IMR-90 (cell line): ENCODE data around the gene HPSE2. TPM values are rescaled to one million over a fixed set of nuclear protein-coding genes. Genes with fewer than 3 reads are reported as not detected.

Experiments
- ATAC-seq: fragments of 200-7000 bp; cut with Tn5 transposase; 2 replicates; pipeline ENCODE4 v1.9.1; 2020; ENCODE audit warnings: low read depth, mild to moderate bottlenecking, moderate library complexity
- BruUV-seq: library from RNA; stranded (reverse); fragments of 400-500 nt; replicated peaks from 2 replicates; lab custom pipeline; 2021; lab: Mats Ljungman, UMichigan
- CTCF ChIA-PET: fragments of 300-600 bp; formaldehyde crosslinking; extraction: SDS; loops from one replicate; lab custom pipeline; 2021; ENCODE audit warnings: antibody characterized with exemption; lab: Yijun Ruan, JAX
- POLR2A ChIA-PET: fragments of 300-600 bp; sonication (Branson Sonifier 250); formaldehyde crosslinking; loops from one replicate; lab custom pipeline; 2022; ENCODE audit warnings: antibody characterized with exemption; ENCODE audit not compliant: unreplicated experiment; lab: Charles Lee
- DNase-seq: peaks from one replicate; pipeline ENCODE4 v3.0.0; 2013
- H2AFZ ChIP-seq: replicated peaks from 2 replicates; pipeline ENCODE3; 2013; ENCODE audit warnings: low read length, mild to moderate bottlenecking; ENCODE audit not compliant: poor library complexity
- H2AK5ac ChIP-seq: 2 replicates; pipeline ENCODE4 v1.6.1; 2013; ENCODE audit warnings: low read depth, low read length, inconsistent platforms
- H2AK9ac ChIP-seq: replicated peaks from 2 replicates; pipeline ENCODE3; 2013; ENCODE audit warnings: mild to moderate bottlenecking, low read depth, low read length, moderate library complexity; ENCODE audit not compliant: poor library complexity
- H2BK120ac ChIP-seq: 2 replicates; pipeline ENCODE4 v1.6.1; 2013; ENCODE audit warnings: low read depth, low read length, inconsistent platforms
- H2BK15ac ChIP-seq: 3 replicates; pipeline ENCODE4 v1.6.1; 2013; ENCODE audit warnings: low read depth, low read length, inconsistent platforms
- H2BK20ac ChIP-seq: 2 replicates; pipeline ENCODE4 v1.6.1; 2013; ENCODE audit warnings: low read depth, mild to moderate bottlenecking, inconsistent platforms, low read length, moderate library complexity
- H2BK5ac ChIP-seq: 2 replicates; pipeline ENCODE4 v1.6.1; 2013; ENCODE audit warnings: mild to moderate bottlenecking, low read depth, low read length, inconsistent platforms; ENCODE audit not compliant: poor library complexity, severe bottlenecking
- H3K14ac ChIP-seq: replicated peaks from 2 replicates; pipeline ENCODE4 v1.6.1; 2013; ENCODE audit warnings: low read depth, low read length, inconsistent platforms
- H3K18ac ChIP-seq: 2 replicates; pipeline ENCODE4 v1.6.1; 2013; ENCODE audit warnings: low read depth, low read length, control low read depth
- H3K23ac ChIP-seq: 2 replicates; pipeline ENCODE4 v1.6.1; 2013; ENCODE audit warnings: low read depth, low read length, inconsistent platforms
- H3K27ac ChIP-seq: 2 replicates; pipeline ENCODE4 v1.5.1; 2013; ENCODE audit warnings: mild to moderate bottlenecking, control low read depth, low read length; ENCODE audit not compliant: insufficient read depth
- H3K27me3 ChIP-seq: 2 replicates; pipeline ENCODE4 v1.6.1; 2013; ENCODE audit warnings: low read length; ENCODE audit not compliant: control insufficient read depth, insufficient read depth
- H3K36me3 ChIP-seq: 2 replicates; pipeline ENCODE4 v1.6.1; 2013; ENCODE audit warnings: low read length, mixed read lengths; ENCODE audit not compliant: control insufficient read depth, insufficient read depth
- H3K4ac ChIP-seq: 2 replicates; pipeline ENCODE4 v1.6.1; 2013; ENCODE audit warnings: low read depth, low read length, inconsistent platforms
- H3K4me1 ChIP-seq: 2 replicates; pipeline ENCODE4 v1.6.1; 2013; ENCODE audit warnings: low read length, mixed read lengths; ENCODE audit not compliant: control insufficient read depth, insufficient read depth
- H3K4me2 ChIP-seq: 2 replicates; pipeline ENCODE4 v1.6.1; 2013; ENCODE audit warnings: low read depth, mild to moderate bottlenecking, control low read depth, low read length, moderate library complexity
- H3K4me3 ChIP-seq: 2 replicates; pipeline ENCODE4 v1.5.1; 2013; ENCODE audit warnings: low read depth, mild to moderate bottlenecking, control low read depth, low read length, moderate library complexity; ENCODE audit not compliant: insufficient read depth
- H3K56ac ChIP-seq: 2 replicates; pipeline ENCODE4 v1.6.1; 2013; ENCODE audit warnings: low read length, inconsistent platforms; ENCODE audit not compliant: insufficient read depth; ENCODE audit errors: extremely low read depth
- H3K79me1 ChIP-seq, 2 experiments: 2 replicates each; pipeline ENCODE4 v1.6.1; 2013; ENCODE audit warnings: low read length in 2 of 2, inconsistent platforms in 1 of 2, low read depth in 1 of 2
- H3K9ac ChIP-seq: 2 replicates; pipeline ENCODE4 v1.6.1; 2013; ENCODE audit warnings: low read depth, low read length, control low read depth
- H3K9me1 ChIP-seq: 2 replicates; pipeline ENCODE4 v1.6.1; 2013; ENCODE audit warnings: low read length, inconsistent platforms; ENCODE audit not compliant: insufficient read depth
- H3K9me3 ChIP-seq: 2 replicates; pipeline ENCODE4 v1.6.1; 2013; ENCODE audit warnings: low read length; ENCODE audit not compliant: control insufficient read depth, insufficient read depth
- H4K20me1 ChIP-seq: 2 replicates; pipeline ENCODE4 v1.6.1; 2013; ENCODE audit warnings: low read length, inconsistent platforms; ENCODE audit not compliant: insufficient read depth
- H4K5ac ChIP-seq: 2 replicates; pipeline ENCODE4 v1.6.1; 2013; ENCODE audit warnings: mild to moderate bottlenecking, low read depth, low read length, control low read depth
- H4K8ac ChIP-seq, 2 experiments: 2 replicates each; pipeline ENCODE4 v1.6.1; 2013; ENCODE audit warnings: low read depth in 2 of 2, low read length in 2 of 2, control low read depth in 1 of 2, inconsistent platforms in 1 of 2
- H4K91ac ChIP-seq: 2 replicates; pipeline ENCODE4 v1.6.1; 2013; ENCODE audit warnings: low read depth, low read length, inconsistent platforms; ENCODE audit not compliant: insufficient read depth
- CHD1 ChIP-seq: IDR thresholded peaks from 2 replicates; pipeline ENCODE4 v1.6.1; 2012; ENCODE audit warnings: low read depth, low read length, improper control_type of control experiment
- NFE2L2 ChIP-seq: fragments of 150-350 bp; IDR thresholded peaks from 2 replicates; pipeline ENCODE4 v1.6.1; 2016; ENCODE audit warnings: low read depth, mild to moderate bottlenecking, low read length
- POLR2A ChIP-seq: IDR thresholded peaks from 2 replicates; pipeline ENCODE4 v1.6.1; 2012; ENCODE audit warnings: mild to moderate bottlenecking, low read depth, low read length
- WGBS, 2 experiments: methylation state at CpG; one replicate each; pipeline versions ENCODE4 v1.1.5 to v1.1.7; 2013; ENCODE audit warnings: missing lambda C conversion rate in 2 of 2; ENCODE audit not compliant: insufficient read length in 1 of 2; ENCODE audit errors: extremely low coverage in 2 of 2; 5-methylcytosine and 5-hydroxymethylcytosine counted together
- dilution Hi-C: fragments of 300-500 bp; cut with HindIII; formaldehyde crosslinking; loops from one replicate; pipeline ENCODE4 v1.14.3; 2018; ENCODE audit warnings: low sequenced_read_pairs; ENCODE audit not compliant: unreplicated experiment
- in situ Hi-C: fragments of 300-500 bp; cut with MboI; formaldehyde crosslinking; loops from 3 replicates; pipeline ENCODE4 v1.14.3; 2019; ENCODE audit warnings: low sequenced_read_pairs, inconsistent platforms, mixed read lengths
- intact Hi-C: fragments of 100-400 bp; cut with micrococcal nuclease; formaldehyde crosslinking; loops from 2 replicates; pipeline ENCODE4 v1.10.0; 2022
- polyA plus RNA-seq, 3 experiments: library from polyadenylated mRNA; depleted of rRNA; stranded (reverse); fragments of >200 nt; gene quantifications; 2 replicates each; pipeline ENCODE4 v1.2.3, GENCODE V29; 2012; ENCODE audit warnings: low replicate concordance in 1 of 3
- total RNA-seq: library from RNA; depleted of rRNA; stranded (reverse); fragments of >200 nt; gene quantifications from 2 replicates; pipeline ENCODE4 v1.2.3, GENCODE V29; 2012
- TF ChIP-seq, protein P1 (sequence below): fragments of 150-350 bp; IDR thresholded peaks from 2 replicates; pipeline ENCODE4 v1.6.1; 2017; ENCODE audit warnings: mild to moderate bottlenecking, antibody characterized with exemption, low read length, low read depth
- TF ChIP-seq, protein P2 (sequence below): conservative IDR thresholded peaks from 2 replicates; pipeline ENCODE4 v1.5.1; 2012; ENCODE audit warnings: mild to moderate bottlenecking, low read depth, low read length, improper control_type of control experiment

The HPSE2 gene
- total and polyA plus RNA-seq, 2 of the 4 experiments (the other 2 are of a cell fraction): not detected

DNA sequence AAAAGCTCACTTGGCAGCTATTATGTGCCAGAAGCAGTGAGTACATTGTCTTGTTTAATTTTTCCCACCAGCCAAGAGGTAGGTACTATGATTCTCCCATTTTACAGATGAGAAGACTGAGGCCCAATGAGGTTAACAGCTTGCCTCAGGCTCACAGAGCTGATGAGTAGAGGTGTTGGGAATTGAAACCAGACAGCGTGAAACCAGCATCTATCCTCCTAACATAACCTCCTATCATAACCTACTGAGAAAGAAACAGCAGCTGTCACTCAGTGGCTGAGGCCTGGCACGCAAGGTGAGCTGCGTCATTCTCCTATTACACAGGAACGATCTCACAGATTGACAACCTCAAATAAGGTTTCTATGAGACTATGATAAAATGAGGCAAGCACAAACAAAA is 826.9 kb downstream of the HPSE2 start:
- Histone ChIP-seq H4K91ac (no peak overlapping the region), H3K23ac (no peak overlapping the region), H3K79me1 (peaks cover 4 to 42% of the 10 kb centered on the region in 2 experiments; a peak in 2 of 4 replicates), H3K9me3 (no peaks in the 10 kb centered on the region), H3K4me3 (no peak overlapping the region), H3K56ac (no peak overlapping the region), H3K4ac (no peak overlapping the region), H2AK9ac (no peak overlapping the region), H3K4me1 (peaks cover 32% of the 10 kb centered on the region), H2BK120ac (no peak overlapping the region), H2BK20ac (no peak overlapping the region), H2AK5ac (no peak overlapping the region), H4K8ac (no peak overlapping the region), H2BK5ac (no peak overlapping the region), H3K9me1 (peaks cover 31% of the 10 kb centered on the region), H2BK15ac (no peak overlapping the region), H3K27me3 (no peaks in the 10 kb centered on the region), H3K4me2 (no peak overlapping the region), H3K14ac (no peak overlapping the region), H3K9ac (no peak overlapping the region), H4K20me1 (peaks cover 8% of the 10 kb centered on the region; the same call in 1 of the 2 replicates), H4K5ac (no peak overlapping the region), H3K18ac (no peak overlapping the region), H3K27ac (no peak overlapping the region), H3K36me3 (peaks cover 3% of the 10 kb centered on the region; the same call in 1 of the 2 replicates), H2AFZ (no peak overlapping the region)
- dilution Hi-C loops: no loop called here
- WGBS, 2 experiments: no CpG with 5 or more reads among the region's 4 CpGs
- BruUV-seq: no TSS peak
- intact Hi-C loops: no loop called here
- TF ChIP-seq, protein P1, sequence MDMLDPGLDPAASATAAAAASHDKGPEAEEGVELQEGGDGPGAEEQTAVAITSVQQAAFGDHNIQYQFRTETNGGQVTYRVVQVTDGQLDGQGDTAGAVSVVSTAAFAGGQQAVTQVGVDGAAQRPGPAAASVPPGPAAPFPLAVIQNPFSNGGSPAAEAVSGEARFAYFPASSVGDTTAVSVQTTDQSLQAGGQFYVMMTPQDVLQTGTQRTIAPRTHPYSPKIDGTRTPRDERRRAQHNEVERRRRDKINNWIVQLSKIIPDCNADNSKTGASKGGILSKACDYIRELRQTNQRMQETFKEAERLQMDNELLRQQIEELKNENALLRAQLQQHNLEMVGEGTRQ: no peak
- TF ChIP-seq, protein P2, sequence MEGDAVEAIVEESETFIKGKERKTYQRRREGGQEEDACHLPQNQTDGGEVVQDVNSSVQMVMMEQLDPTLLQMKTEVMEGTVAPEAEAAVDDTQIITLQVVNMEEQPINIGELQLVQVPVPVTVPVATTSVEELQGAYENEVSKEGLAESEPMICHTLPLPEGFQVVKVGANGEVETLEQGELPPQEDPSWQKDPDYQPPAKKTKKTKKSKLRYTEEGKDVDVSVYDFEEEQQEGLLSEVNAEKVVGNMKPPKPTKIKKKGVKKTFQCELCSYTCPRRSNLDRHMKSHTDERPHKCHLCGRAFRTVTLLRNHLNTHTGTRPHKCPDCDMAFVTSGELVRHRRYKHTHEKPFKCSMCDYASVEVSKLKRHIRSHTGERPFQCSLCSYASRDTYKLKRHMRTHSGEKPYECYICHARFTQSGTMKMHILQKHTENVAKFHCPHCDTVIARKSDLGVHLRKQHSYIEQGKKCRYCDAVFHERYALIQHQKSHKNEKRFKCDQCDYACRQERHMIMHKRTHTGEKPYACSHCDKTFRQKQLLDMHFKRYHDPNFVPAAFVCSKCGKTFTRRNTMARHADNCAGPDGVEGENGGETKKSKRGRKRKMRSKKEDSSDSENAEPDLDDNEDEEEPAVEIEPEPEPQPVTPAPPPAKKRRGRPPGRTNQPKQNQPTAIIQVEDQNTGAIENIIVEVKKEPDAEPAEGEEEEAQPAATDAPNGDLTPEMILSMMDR: no peak
- no peak for TF ChIP-seq POLR2A
- no peak for TF ChIP-seq CHD1
- no peak for TF ChIP-seq NFE2L2
- POLR2A ChIA-PET: no interaction called here
- DNase-seq (no peak), ATAC-seq (no peak)
- CTCF ChIA-PET: no interaction called here
- in situ Hi-C loops: no loop called here
